Esophagus muscularis mucosa (tissue), 4 donors: ENCODE results near the gene SLC17A7. TPM values are rescaled to one million over a fixed set of nuclear protein-coding genes. Genes with fewer than 3 reads are reported as not detected.

Source experiments
- DNase-seq: peaks from one replicate; pipeline ENCODE4 v3.0.0-alpha.2; 2017; ENCODE audit errors: extremely low spot score
- H3K27ac ChIP-seq, 4 donors: fragments of 200-600 bp; sonication (generic); replicated peaks in 1 of 4; 1 replicate in 3 of 4; 2 replicates in 1 of 4; pipeline ENCODE4 v1.5.1; 2016 to 2019; ENCODE audit warnings: mild to moderate bottlenecking in 1 of 4
- H3K27me3 ChIP-seq, 4 donors: fragments of 200-600 bp; sonication (generic); one replicate each; pipeline versions ENCODE4 v1.5.1 to v1.6.0; 2016 to 2019
- H3K36me3 ChIP-seq, 4 donors: fragments of 200-600 bp; sonication (generic); one replicate each; pipeline ENCODE4 v1.5.1; 2016 to 2019
- H3K4me1 ChIP-seq, 4 donors: fragments of 200-600 bp; sonication (generic); one replicate each; pipeline ENCODE4 v1.5.1; 2016 to 2019
- H3K4me3 ChIP-seq, 4 donors: fragments of 200-600 bp; sonication (generic); 1 replicate in 2 of 4; 2 replicates in 2 of 4; pipeline ENCODE4 v1.5.1; 2016 to 2019; ENCODE audit warnings: mild to moderate bottlenecking in 4 of 4, moderate library complexity in 1 of 4
- H3K9me3 ChIP-seq, 4 donors: fragments of 200-600 bp; sonication (generic); 1 replicate in 3 of 4; 2 replicates in 1 of 4; pipeline ENCODE4 v1.5.1; 2016 to 2019
- CTCF ChIP-seq, 3 experiments: fragments of 200-600 bp in 2 of 3; fragments of 450-650 bp in 1 of 3; sonication (generic) in 2 of 3; IDR thresholded peaks; one replicate each; pipeline ENCODE4 v1.5.1; 2017 to 2019; ENCODE audit warnings: antibody characterized with exemption in 3 of 3, mild to moderate bottlenecking in 2 of 3, moderate library complexity in 1 of 3
- EP300 ChIP-seq: sonication (generic); formaldehyde crosslinking; IDR thresholded peaks from one replicate; pipeline ENCODE4 v1.6.1; 2017; ENCODE audit warnings: antibody characterized with exemption
- POLR2A ChIP-seq: fragments of 450-650 bp; IDR thresholded peaks from one replicate; pipeline ENCODE4 v1.6.1; 2017; ENCODE audit warnings: antibody characterized with exemption, moderate library complexity, mild to moderate bottlenecking, low read depth
- POLR2AphosphoS5 ChIP-seq, 2 donors: sonication (generic); formaldehyde crosslinking; IDR thresholded peaks; one replicate each; pipeline ENCODE4 v1.6.1; 2017; ENCODE audit warnings: antibody characterized with exemption in 2 of 2
- WGBS: methylation state at CpG from one replicate; pipeline ENCODE4 v1.1.5; 2018; 5-methylcytosine and 5-hydroxymethylcytosine counted together
- intact Hi-C: fragments of 100-400 bp; cut with DNase I; formaldehyde crosslinking; loops from one replicate; pipeline ENCODE4 v1.15.1; 2023
- total RNA-seq, 4 donors: library from RNA; depleted of rRNA; stranded (reverse); fragments of >200 nt; gene quantifications; one replicate each; pipeline versions ENCODE4 v1.1.0 to v1.2.1, GENCODE V29; 2016

SLC17A7 gene
- total RNA-seq, 4 donors from 2014 or later: 0.83 to 5.2 (median 1.3) TPM

DNA sequence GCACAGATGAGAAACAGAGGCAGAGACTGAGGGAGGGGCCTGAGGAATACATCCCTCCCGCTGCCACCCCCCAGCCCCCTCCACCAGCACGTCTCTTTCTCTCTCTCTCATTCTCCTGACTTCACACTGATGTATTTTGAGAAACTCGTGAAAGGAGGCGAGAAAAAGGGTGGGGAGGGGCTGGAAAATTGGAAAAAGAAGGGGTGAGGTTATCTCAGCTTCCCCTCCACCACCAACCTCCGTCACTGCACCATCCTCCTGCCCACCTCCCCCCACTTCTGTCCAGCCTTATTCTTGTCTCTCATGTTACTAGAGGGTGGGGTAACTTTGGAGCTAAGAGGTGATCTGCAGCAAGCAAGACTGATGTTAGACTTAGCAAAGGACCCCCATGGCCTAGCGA is 1.5 kb downstream of the SLC17A7 start:
- 38% methylated on average over 6 of the region's 6 CpGs for WGBS
- H3K27me3 ChIP-seq: peaks cover 0 to 83% (median 53%) of the 10 kb centered on the region in 4 donors
- no peak overlapping the region for H3K4me3 ChIP-seq
- no peak overlapping the region for H3K27ac ChIP-seq
- intact Hi-C loops: loop anchor here (2.0 to 5.0 kb wide), 3 partner anchors 75 to 213 kb away; no protein-coding TSS in a partner anchor
- no peak for DNase-seq
- TF ChIP-seq POLR2A (no peak), EP300 (no peak), POLR2AphosphoS5 (IDR thresholded peaks at IDR 0.05) (no peak), CTCF (IDR thresholded peaks at IDR 0.05) (no peak)
- H3K9me3 ChIP-seq: no peaks in the 10 kb centered on the region
- H3K36me3 ChIP-seq: no peaks in the 10 kb centered on the region
- peaks cover 17 to 47% (median 31%) of the 10 kb centered on the region in 4 donors for H3K4me1 ChIP-seq

- TF ChIP-seq CTCF (IDR thresholded peaks at IDR 0.05) (no peak), POLR2A (no peak), POLR2AphosphoS5 (IDR thresholded peaks at IDR 0.05) (no peak), EP300 (no peak)
- no peak overlapping the region for H3K27ac ChIP-seq
- peaks cover 17 to 46% (median 30%) of the 10 kb centered on the region in 4 donors for H3K4me1 ChIP-seq
- 18% methylated on average over 6 of the region's 6 CpGs for WGBS
- H3K36me3 ChIP-seq: no peaks in the 10 kb centered on the region
- intact Hi-C loops: no loop called here
- H3K4me3 ChIP-seq: no peak overlapping the region
- peaks cover 0 to 99% (median 65%) of the 10 kb centered on the region in 4 donors for H3K27me3 ChIP-seq
- no peaks in the 10 kb centered on the region for H3K9me3 ChIP-seq
- DNase-seq: no peak
Observed at GRCh38 chr19:49438261-49438660, 3.1 kb downstream of the SLC17A7 start.

DNA sequence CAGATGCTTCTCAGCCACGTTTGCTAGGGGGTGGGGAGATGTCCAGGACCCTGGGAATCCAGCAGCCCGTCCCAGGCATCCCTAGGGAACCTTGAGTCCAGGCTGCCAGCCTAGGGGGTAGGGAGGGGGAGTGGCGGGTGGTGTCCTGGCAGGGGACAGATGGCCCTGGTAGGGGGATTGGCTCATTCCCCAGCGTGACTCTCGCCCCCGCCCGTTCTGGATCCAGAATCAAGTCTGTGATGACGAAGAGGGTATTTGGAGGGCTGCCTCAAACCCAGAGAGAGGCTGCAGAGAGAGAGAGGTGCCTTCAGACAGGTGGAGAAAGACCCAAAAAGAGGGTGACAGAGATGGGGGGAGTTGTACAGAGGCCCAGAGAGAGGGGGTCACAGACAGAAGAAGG is 4.1 kb downstream of the SLC17A7 start:
- Histone ChIP-seq H3K27ac (no peak overlapping the region), H3K36me3 (no peaks in the 10 kb centered on the region), H3K27me3 (peaks cover 0 to 100% (median 71%) of the 10 kb centered on the region in 4 donors), H3K4me3 (no peak overlapping the region), H3K4me1 (peaks cover 13 to 43% (median 20%) of the 10 kb centered on the region in 4 donors), H3K9me3 (no peaks in the 10 kb centered on the region)
- DNase-seq: no peak
- TF ChIP-seq CTCF (IDR thresholded peaks at IDR 0.05) (no peak), POLR2AphosphoS5 (IDR thresholded peaks at IDR 0.05) (no peak), EP300 (no peak), POLR2A (no peak)
- WGBS: 14% methylated on average over 6 of the region's 8 CpGs
- intact Hi-C loops: no loop called here

DNA sequence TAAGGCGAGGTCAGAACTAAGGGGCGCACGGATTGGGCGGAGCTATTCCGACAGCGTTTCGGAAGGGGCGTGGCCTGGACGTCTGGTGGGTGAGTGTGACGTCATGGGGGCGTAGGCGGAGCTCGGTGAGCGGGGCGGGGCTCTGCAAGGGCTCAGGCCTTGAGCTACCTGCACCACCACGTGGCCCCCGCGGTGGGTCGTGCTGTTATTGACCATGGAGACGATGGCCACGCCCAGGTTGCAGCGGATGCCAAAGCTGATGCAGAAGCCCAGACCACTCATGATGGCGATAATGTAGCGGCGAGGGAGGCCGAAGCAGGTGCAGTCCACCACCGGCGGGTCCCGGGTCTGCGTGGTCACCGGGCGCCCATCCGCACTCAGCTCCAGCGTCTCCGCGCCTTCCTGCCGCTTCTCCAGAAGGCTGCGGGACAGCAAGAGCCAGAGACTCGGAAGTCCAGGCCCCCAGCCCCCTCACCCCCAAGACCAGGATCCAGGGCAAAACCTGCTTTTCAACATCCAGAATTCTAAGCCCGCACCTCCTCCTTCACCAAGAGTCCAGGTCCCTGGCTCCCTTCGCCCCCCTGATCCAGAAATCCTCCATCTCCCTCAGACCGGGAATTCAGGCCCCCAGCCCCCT is 4.8 kb downstream of the SLC17A7 start:
- intact Hi-C loops: no loop called here
- Histone ChIP-seq H3K36me3 (no peaks in the 10 kb centered on the region), H3K27ac (no peak overlapping the region), H3K9me3 (no peaks in the 10 kb centered on the region), H3K27me3 (peaks cover 0 to 100% (median 73%) of the 10 kb centered on the region in 4 donors), H3K4me1 (peaks cover 5 to 37% (median 13%) of the 10 kb centered on the region in 4 donors), H3K4me3 (no peak overlapping the region)
- 28% methylated on average over 25 of the region's 42 CpGs for WGBS
- DNase-seq: no peak
- no peak for TF ChIP-seq CTCF (IDR thresholded peaks at IDR 0.05)
- TF ChIP-seq POLR2A: no peak
- no peak for TF ChIP-seq POLR2AphosphoS5 (IDR thresholded peaks at IDR 0.05)
- no peak for TF ChIP-seq EP300

GRCh38 chr19:49435670-49436069 is 5.7 kb downstream of the SLC17A7 start:
- Histone ChIP-seq H3K4me3 (no peak overlapping the region), H3K4me1 (peaks cover 0 to 29% (median 5%) of the 10 kb centered on the region in 4 donors), H3K27ac (no peak overlapping the region), H3K9me3 (no peaks in the 10 kb centered on the region), H3K36me3 (no peaks in the 10 kb centered on the region), H3K27me3 (peaks cover 0 to 100% (median 77%) of the 10 kb centered on the region in 4 donors)
- intact Hi-C loops: no loop called here
- 91% methylated on average over 10 of the region's 10 CpGs for WGBS
- DNase-seq: no peak
- no peak for TF ChIP-seq EP300
- TF ChIP-seq CTCF (IDR thresholded peaks at IDR 0.05): no peak
- TF ChIP-seq POLR2A: no peak
- TF ChIP-seq POLR2AphosphoS5 (IDR thresholded peaks at IDR 0.05): no peak
